CD14-positive monocyte (primary cell): ENCODE measurements around the gene DDX60. TPM values are rescaled to one million over a fixed set of nuclear protein-coding genes. Genes with fewer than 3 reads are reported as not detected.

Source experiments
- DNase-seq, 3 donors: peaks; one replicate each; pipeline ENCODE4 v3.0.0-alpha.2; 2011 to 2022
- H2AFZ ChIP-seq: 2 replicates; pipeline ENCODE4 v1.6.0; 2012; ENCODE audit warnings: mild to moderate bottlenecking, low read depth, low read length, inconsistent platforms; ENCODE audit not compliant: insufficient read depth, poor library complexity, severe bottlenecking
- H3K27ac ChIP-seq, 2 donors: 1 replicate in 1 of 2; 2 replicates in 1 of 2; pipeline ENCODE4 v1.5.1; 2012 to 2013; ENCODE audit warnings: low read length in 2 of 2, control low read depth in 1 of 2, inconsistent platforms in 1 of 2, low read depth in 1 of 2, mild to moderate bottlenecking in 1 of 2
- H3K27me3 ChIP-seq, 2 donors: one replicate each; pipeline versions ENCODE4 v1.6.0 to v1.6.1; 2011 to 2013; ENCODE audit warnings: low read length in 2 of 2; ENCODE audit not compliant: control insufficient read depth in 2 of 2, insufficient read depth in 2 of 2
- H3K36me3 ChIP-seq, 2 donors: replicated peaks in 1 of 2; 1 replicate in 1 of 2; 2 replicates in 1 of 2; pipeline versions ENCODE4 v1.5.1 to v1.6.1; 2012 to 2013; ENCODE audit warnings: low read length in 2 of 2, control low read depth in 1 of 2, inconsistent platforms in 1 of 2, mild to moderate bottlenecking in 1 of 2; ENCODE audit not compliant: insufficient read depth in 2 of 2, control insufficient read depth in 1 of 2
- H3K4me1 ChIP-seq, 2 donors: 1 replicate in 1 of 2; 2 replicates in 1 of 2; pipeline versions ENCODE4 v1.5.1 to v1.6.1; 2012 to 2013; ENCODE audit warnings: low read length in 2 of 2, control low read depth in 1 of 2, inconsistent platforms in 1 of 2, mild to moderate bottlenecking in 1 of 2, moderate library complexity in 1 of 2; ENCODE audit not compliant: insufficient read depth in 2 of 2, control insufficient read depth in 1 of 2
- H3K4me2 ChIP-seq: replicated peaks from 2 replicates; pipeline ENCODE3; 2012; ENCODE audit warnings: low read length, moderate library complexity, mild to moderate bottlenecking; ENCODE audit not compliant: poor library complexity, severe bottlenecking; ENCODE audit errors: extremely low read depth
- H3K4me3 ChIP-seq, 3 experiments: fragments of 200-600 bp in 1 of 3; sonication (generic) in 1 of 3; replicated peaks in 1 of 3; 1 replicate in 2 of 3; 2 replicates in 1 of 3; pipeline ENCODE4 v1.5.1; 2011 to 2013; ENCODE audit warnings: low read length in 3 of 3, mild to moderate bottlenecking in 3 of 3, control low read depth in 2 of 3, low read depth in 2 of 3, inconsistent platforms in 1 of 3, moderate library complexity in 1 of 3
- H3K79me2 ChIP-seq: 2 replicates; pipeline ENCODE4 v1.6.0; 2012; ENCODE audit warnings: mild to moderate bottlenecking, control low read depth, inconsistent platforms, low read length, moderate library complexity; ENCODE audit not compliant: insufficient read depth
- H3K9ac ChIP-seq: 2 replicates; pipeline ENCODE4 v1.6.0; 2017; ENCODE audit warnings: low read length, mild to moderate bottlenecking; ENCODE audit not compliant: insufficient read depth, poor library complexity, severe bottlenecking
- H3K9me3 ChIP-seq, 2 donors: replicated peaks in 1 of 2; 1 replicate in 1 of 2; 2 replicates in 1 of 2; pipeline versions ENCODE4 v1.5.1 to v1.6.1; 2012 to 2013; ENCODE audit warnings: low read length in 2 of 2, control low read depth in 1 of 2; ENCODE audit not compliant: control insufficient read depth in 1 of 2, insufficient read depth in 1 of 2
- H4K20me1 ChIP-seq: 2 replicates; pipeline ENCODE4 v1.6.0; 2012; ENCODE audit warnings: mild to moderate bottlenecking, low read length, control low read depth, moderate library complexity; ENCODE audit not compliant: insufficient read depth
- H3K27ac Mint-ChIP-seq, 7 donors: one replicate each; pipeline ENCODE4 v1.8.0; 2020; ENCODE audit warnings: mild to moderate bottlenecking in 7 of 7, mixed read lengths in 7 of 7, moderate library complexity in 6 of 7, inconsistent platforms in 2 of 7
- H3K27me3 Mint-ChIP-seq, 3 donors: one replicate each; pipeline ENCODE4 v1.8.0; 2021 to 2022; ENCODE audit warnings: low read depth in 3 of 3, mild to moderate bottlenecking in 3 of 3, mixed read lengths in 3 of 3, moderate library complexity in 3 of 3, inconsistent platforms in 1 of 3
- H3K36me3 Mint-ChIP-seq, 2 donors: one replicate each; pipeline ENCODE4 v1.8.0; 2020; ENCODE audit warnings: mixed read lengths in 2 of 2, inconsistent platforms in 1 of 2, mild to moderate bottlenecking in 1 of 2
- H3K4me1 Mint-ChIP-seq: one replicate; pipeline ENCODE4 v1.8.0; 2020; ENCODE audit warnings: mild to moderate bottlenecking, mixed read lengths
- H3K4me3 Mint-ChIP-seq, 2 donors: one replicate each; pipeline ENCODE4 v1.8.0; 2020; ENCODE audit warnings: mild to moderate bottlenecking in 2 of 2, mixed read lengths in 2 of 2, moderate library complexity in 1 of 2
- H3K9me3 Mint-ChIP-seq, 7 donors: one replicate each; pipeline ENCODE4 v1.8.0; 2020 to 2022; ENCODE audit warnings: mixed read lengths in 7 of 7, mild to moderate bottlenecking in 6 of 7, moderate library complexity in 6 of 7, inconsistent platforms in 2 of 7
- WGBS: methylation state at CpG from one replicate; pipeline ENCODE4 v1.1.5; 2013; ENCODE audit warnings: missing lambda C conversion rate; ENCODE audit not compliant: insufficient coverage; 5-methylcytosine and 5-hydroxymethylcytosine counted together
- intact Hi-C, 2 donors: fragments of 100-400 bp; cut with micrococcal nuclease; formaldehyde crosslinking; loops; one replicate each; pipeline versions ENCODE4 v1.15.0 to v1.15.1; 2023
- polyA plus RNA-seq, 3 donors: library from polyadenylated mRNA; depleted of rRNA in 1 of 3; unstranded in 2 of 3; stranded (reverse) in 1 of 3; fragments of 300-500 nt in 2 of 3; fragments of >200 nt in 1 of 3; fragmentation: Illumina TruSeq in 2 of 3; gene quantifications; 1 replicate in 2 of 3; 2 replicates in 1 of 3; pipeline ENCODE4 v1.2.3, GENCODE V29; 2012 to 2021
- TF ChIP-seq, protein P1 (sequence below): fragments of 200-600 bp; IDR thresholded peaks from one replicate; pipeline ENCODE4 v1.8.0; 2022; ENCODE audit warnings: antibody characterized with exemption, mild to moderate bottlenecking

DDX60 gene
- polyA plus RNA-seq, 3 donors = 7.0 to 12.2 (median 8.6) TPM

DNA sequence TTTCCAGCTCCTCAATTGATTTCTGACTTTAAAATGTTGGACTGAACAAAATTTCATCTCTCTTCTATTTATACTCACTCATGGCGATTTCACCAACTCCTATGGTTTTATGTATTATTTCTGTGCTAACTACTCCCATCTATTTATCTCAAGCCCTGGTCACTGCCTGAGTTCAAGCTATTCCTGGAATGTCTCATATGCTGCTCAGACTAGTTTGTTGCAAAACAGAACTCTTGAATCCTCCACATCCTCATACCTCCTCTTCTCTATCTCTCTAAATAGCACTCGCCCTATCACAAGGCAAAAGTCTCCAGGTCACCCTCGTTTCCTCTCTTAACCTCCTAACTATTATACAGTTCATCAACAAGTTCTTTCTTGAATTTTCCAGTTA is 19.0 kb upstream of the DDX60 start:
- TF ChIP-seq, protein P1, sequence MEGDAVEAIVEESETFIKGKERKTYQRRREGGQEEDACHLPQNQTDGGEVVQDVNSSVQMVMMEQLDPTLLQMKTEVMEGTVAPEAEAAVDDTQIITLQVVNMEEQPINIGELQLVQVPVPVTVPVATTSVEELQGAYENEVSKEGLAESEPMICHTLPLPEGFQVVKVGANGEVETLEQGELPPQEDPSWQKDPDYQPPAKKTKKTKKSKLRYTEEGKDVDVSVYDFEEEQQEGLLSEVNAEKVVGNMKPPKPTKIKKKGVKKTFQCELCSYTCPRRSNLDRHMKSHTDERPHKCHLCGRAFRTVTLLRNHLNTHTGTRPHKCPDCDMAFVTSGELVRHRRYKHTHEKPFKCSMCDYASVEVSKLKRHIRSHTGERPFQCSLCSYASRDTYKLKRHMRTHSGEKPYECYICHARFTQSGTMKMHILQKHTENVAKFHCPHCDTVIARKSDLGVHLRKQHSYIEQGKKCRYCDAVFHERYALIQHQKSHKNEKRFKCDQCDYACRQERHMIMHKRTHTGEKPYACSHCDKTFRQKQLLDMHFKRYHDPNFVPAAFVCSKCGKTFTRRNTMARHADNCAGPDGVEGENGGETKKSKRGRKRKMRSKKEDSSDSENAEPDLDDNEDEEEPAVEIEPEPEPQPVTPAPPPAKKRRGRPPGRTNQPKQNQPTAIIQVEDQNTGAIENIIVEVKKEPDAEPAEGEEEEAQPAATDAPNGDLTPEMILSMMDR = no peak
- no peaks in the 10 kb centered on the region for H3K79me2 ChIP-seq
- intact Hi-C loops = no loop called here
- H3K9me3 Mint-ChIP-seq = peaks cover 2 to 12% (median 8%) of the 10 kb centered on the region in 7 donors
- no peak overlapping the region for H2AFZ ChIP-seq
- no peaks in the 10 kb centered on the region for H4K20me1 ChIP-seq
- no peak overlapping the region for H3K4me3 ChIP-seq
- H3K27ac ChIP-seq = no peak overlapping the region
- H3K27ac Mint-ChIP-seq = no peak overlapping the region
- no peak overlapping the region for H3K4me3 Mint-ChIP-seq
- no peaks in the 10 kb centered on the region for H3K27me3 Mint-ChIP-seq
- WGBS = 96% methylated on average over 2 of the region's 3 CpGs
- H3K36me3 ChIP-seq = no peaks in the 10 kb centered on the region
- H3K9ac ChIP-seq = no peak overlapping the region
- no peak overlapping the region for H3K4me2 ChIP-seq
- H3K36me3 Mint-ChIP-seq = peaks cover 0 to 4% of the 10 kb centered on the region in 2 donors
- H3K4me1 Mint-ChIP-seq = no peaks in the 10 kb centered on the region
- H3K9me3 ChIP-seq = no peaks in the 10 kb centered on the region
- no peaks in the 10 kb centered on the region for H3K27me3 ChIP-seq
- no peak for DNase-seq
- H3K4me1 ChIP-seq = no peaks in the 10 kb centered on the region

DNA sequence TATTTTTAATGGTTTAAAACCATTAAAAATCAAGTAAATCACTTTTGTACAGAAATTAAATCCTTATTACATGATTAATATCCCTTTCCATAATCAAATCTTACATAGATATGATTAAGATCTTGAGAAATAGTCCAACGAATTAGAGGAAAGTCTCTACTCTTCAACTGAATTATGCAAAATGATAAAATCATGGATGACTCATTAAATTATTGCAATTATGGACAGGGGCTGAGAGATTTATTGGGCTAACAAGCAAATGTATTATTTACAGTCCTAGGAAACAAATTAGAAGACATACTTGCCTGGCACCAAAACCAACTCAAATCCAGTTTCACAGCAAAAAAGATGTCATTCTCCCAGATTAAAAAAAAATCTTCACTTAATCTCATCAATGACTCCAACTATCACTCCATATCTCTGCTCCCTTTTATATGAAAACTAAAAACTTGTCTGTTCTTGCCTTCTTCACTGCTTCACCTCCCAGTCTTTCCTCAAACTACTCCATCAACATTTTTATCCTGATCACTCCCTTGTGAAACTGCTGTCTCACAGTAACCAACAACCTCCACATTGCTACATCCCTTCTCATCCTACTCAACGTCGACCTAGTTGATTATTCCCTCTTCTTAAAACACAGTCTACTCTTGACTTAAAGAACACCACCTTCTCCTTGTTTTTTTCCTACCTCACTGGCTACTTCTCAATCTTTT is 18.4 kb upstream of the DDX60 start:
- intact Hi-C loops = no loop called here
- H3K36me3 ChIP-seq = no peaks in the 10 kb centered on the region
- TF ChIP-seq, protein P1 = no peak

More for the DNA sequence above, 18.4 kb upstream of the DDX60 start:
- Histone ChIP-seq H3K9me3 (peaks cover 0 to 4% of the 10 kb centered on the region in 2 donors), H3K27ac (no peak overlapping the region), H4K20me1 (no peaks in the 10 kb centered on the region), H3K4me3 (no peak overlapping the region), H3K27me3 (no peaks in the 10 kb centered on the region), H3K79me2 (no peaks in the 10 kb centered on the region), H3K9ac (no peak overlapping the region), H2AFZ (no peak overlapping the region), H3K4me1 (no peaks in the 10 kb centered on the region), H3K4me2 (no peak overlapping the region)
- Mint-ChIP-seq H3K27ac (no peak overlapping the region), H3K4me1 (no peaks in the 10 kb centered on the region), H3K36me3 (peaks cover 0 to 4% of the 10 kb centered on the region in 2 donors), H3K27me3 (no peaks in the 10 kb centered on the region), H3K9me3 (peaks cover 0 to 11% (median 7%) of the 10 kb centered on the region in 7 donors), H3K4me3 (no peak overlapping the region)
- 81% methylated on average over 2 of the region's 3 CpGs for WGBS
- DNase-seq = no peak
